Breast epithelium (tissue), 3 donors: ENCODE data around the gene TJP2.

Source experiments
- CTCF ChIP-seq, 3 donors: fragments of 450-650 bp; IDR thresholded peaks; one replicate each; pipeline ENCODE4 v1.5.1; 2016 to 2017; ENCODE audit warnings: antibody characterized with exemption in 3 of 3, mild to moderate bottlenecking in 3 of 3, moderate library complexity in 3 of 3
- POLR2A ChIP-seq: fragments of 450-650 bp; IDR thresholded peaks from one replicate; pipeline ENCODE4 v1.6.1; 2016; ENCODE audit warnings: antibody characterized with exemption, mild to moderate bottlenecking, moderate library complexity
- POLR2AphosphoS5 ChIP-seq, 3 donors: sonication (generic); formaldehyde crosslinking; IDR thresholded peaks; one replicate each; pipeline ENCODE4 v1.6.1; 2017; ENCODE audit warnings: antibody characterized with exemption in 3 of 3

- TF ChIP-seq CTCF (IDR thresholded peaks at IDR 0.05): no peak
- TF ChIP-seq POLR2AphosphoS5 (IDR thresholded peaks at IDR 0.05): no peak
- TF ChIP-seq POLR2A: no peak
Measured at GRCh38 chr9:69273161-69273560, 99.1 kb downstream of the TJP2 start.
